ENCODE data around the gene ANKLE1.
"Not testable (repeated sequence)": the region's sequence is repeated elsewhere in the genome, so short reads cannot be mapped to it uniquely, and the experiment has no call there.

The ANKLE1 gene

GRCh38 chr19:17292301-17293074 lies 10.8 kb downstream of the ANKLE1 start:
- TF ChIP-seq, protein P1, sequence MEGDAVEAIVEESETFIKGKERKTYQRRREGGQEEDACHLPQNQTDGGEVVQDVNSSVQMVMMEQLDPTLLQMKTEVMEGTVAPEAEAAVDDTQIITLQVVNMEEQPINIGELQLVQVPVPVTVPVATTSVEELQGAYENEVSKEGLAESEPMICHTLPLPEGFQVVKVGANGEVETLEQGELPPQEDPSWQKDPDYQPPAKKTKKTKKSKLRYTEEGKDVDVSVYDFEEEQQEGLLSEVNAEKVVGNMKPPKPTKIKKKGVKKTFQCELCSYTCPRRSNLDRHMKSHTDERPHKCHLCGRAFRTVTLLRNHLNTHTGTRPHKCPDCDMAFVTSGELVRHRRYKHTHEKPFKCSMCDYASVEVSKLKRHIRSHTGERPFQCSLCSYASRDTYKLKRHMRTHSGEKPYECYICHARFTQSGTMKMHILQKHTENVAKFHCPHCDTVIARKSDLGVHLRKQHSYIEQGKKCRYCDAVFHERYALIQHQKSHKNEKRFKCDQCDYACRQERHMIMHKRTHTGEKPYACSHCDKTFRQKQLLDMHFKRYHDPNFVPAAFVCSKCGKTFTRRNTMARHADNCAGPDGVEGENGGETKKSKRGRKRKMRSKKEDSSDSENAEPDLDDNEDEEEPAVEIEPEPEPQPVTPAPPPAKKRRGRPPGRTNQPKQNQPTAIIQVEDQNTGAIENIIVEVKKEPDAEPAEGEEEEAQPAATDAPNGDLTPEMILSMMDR (IDR thresholded peaks at IDR 0.05; ENCODE audit: borderline replicate concordance, control extremely low read depth, extremely low read depth, insufficient read depth, missing control alignments), result peak; percentile 85
- in situ Hi-C loops (cut with MboI; ENCODE audit: low sequenced_read_pairs, unreplicated experiment), result loop anchor here (10.0 kb wide), 1 partner anchor 92 kb away; no protein-coding TSS in a partner anchor
- DNase-seq (ENCODE audit: low spot score), result peak; percentile 98

GRCh38 chr19:17293605-17294004 lies 11.9 kb downstream of the ANKLE1 start:
- in situ Hi-C loops (cut with MboI; ENCODE audit: low sequenced_read_pairs, unreplicated experiment), result loop anchor here (10.0 kb wide), 1 partner anchor 91 kb away; no protein-coding TSS in a partner anchor
- no peak for DNase-seq (ENCODE audit: low spot score)
- TF ChIP-seq, protein P1 (IDR thresholded peaks at IDR 0.05; ENCODE audit: borderline replicate concordance, control extremely low read depth, extremely low read depth, insufficient read depth, missing control alignments), result no peak

DNA sequence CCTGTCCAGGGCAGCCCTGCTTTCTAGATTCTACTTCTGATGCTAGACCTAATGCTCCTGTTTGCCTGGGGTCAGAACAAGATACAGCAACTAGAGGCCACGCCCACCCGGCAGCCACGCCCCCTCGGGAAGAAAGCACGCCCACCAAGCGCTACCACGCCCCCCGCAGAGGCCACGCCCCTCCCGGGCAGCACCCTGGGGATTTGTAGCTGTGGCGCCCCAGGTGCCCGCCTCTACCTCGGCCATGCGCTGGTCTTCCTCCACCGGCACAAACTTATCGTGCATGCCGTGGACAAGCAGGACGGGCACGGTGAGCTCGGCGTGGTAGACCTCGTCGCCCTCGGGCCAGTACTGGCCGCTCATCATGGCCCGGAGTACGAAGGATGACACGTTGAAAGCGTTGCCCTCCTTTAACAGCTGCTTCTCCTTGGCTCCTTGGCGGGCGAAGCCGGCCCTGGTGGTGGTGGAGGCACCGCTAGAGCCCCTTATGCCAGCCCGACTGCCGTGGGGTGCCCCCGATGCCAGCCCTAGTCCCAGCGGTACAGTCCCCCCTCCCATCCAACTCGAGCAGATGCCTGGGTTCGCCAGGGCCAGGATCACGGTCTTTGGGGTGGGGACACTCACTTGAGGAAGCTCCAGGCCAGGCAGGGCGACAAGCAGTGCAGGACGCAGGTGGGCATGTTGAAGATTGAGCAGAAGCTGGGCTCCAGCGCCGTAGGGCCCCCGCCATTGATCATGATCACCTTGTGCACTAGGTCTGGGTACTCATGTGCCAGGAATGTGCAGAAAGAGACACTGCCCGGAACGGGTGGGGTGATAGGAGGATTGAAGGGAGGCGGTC lies 12.6 kb downstream of the ANKLE1 start:
- in situ Hi-C loops (cut with MboI; ENCODE audit: low sequenced_read_pairs, unreplicated experiment), result loop anchor here (10.0 kb wide), 1 partner anchor 91 kb away; no protein-coding TSS in a partner anchor
- TF ChIP-seq, protein P1 (IDR thresholded peaks at IDR 0.05; ENCODE audit: borderline replicate concordance, control extremely low read depth, extremely low read depth, insufficient read depth, missing control alignments), result no peak
- peak; percentile 77 for DNase-seq (ENCODE audit: low spot score)

DNA sequence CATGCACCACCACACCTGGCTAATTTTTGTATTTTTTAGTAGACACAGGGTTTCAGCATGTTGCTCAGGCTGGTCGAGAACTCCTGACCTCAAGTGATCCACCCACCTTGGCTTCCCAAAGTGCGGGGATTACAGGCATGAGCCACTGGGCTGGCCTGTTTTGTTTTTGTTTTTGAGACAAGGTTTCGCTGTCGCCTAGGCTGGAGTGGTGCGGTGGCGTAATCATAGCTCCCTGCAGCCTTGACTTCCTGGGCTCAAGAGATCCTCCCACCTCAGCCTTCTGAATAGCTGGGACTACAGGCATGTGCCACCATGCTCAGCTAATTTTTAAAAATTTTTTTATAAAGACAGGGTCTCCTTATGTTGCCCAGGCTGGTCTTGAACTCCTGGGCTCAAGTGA lies 13.8 kb downstream of the ANKLE1 start:
- not testable (repeated sequence) for DNase-seq (ENCODE audit: low spot score)
- in situ Hi-C loops (cut with MboI; ENCODE audit: low sequenced_read_pairs, unreplicated experiment), result loop anchor here (10.0 kb wide), 1 partner anchor 89 kb away; no protein-coding TSS in a partner anchor

DNA sequence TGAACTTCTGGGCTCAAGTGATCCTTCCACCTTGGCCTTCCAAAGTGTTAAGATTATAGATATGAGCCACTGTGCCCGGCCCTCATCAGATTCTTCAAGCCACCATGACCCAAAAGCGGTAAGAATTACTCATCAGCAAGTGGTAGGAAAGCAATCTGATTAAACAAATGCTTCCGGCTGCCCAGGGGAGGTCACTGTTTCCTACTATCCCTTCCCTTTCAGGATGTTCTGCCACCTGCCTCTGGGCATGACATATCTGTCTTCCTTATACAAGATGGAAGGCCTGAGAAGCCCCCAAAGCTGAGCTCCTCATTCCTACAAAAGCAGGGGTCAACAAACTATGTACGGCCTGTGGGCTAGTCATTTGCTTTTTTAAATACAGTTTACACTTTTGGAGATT lies 14.6 kb downstream of the ANKLE1 start:
- DNase-seq (ENCODE audit: low spot score), result no peak
- in situ Hi-C loops (cut with MboI; ENCODE audit: low sequenced_read_pairs, unreplicated experiment), result loop anchor here (10.0 kb wide), 1 partner anchor 89 kb away; no protein-coding TSS in a partner anchor
- TF ChIP-seq, protein P1 (IDR thresholded peaks at IDR 0.05; ENCODE audit: borderline replicate concordance, control extremely low read depth, extremely low read depth, insufficient read depth, missing control alignments), result no peak

- no peak for DNase-seq (ENCODE audit: low spot score)
Observed at GRCh38 chr19:17296976-17297375, 15.3 kb downstream of the ANKLE1 start.

More at GRCh38 chr19:17296976-17297375, 15.3 kb downstream of the ANKLE1 start:
- TF ChIP-seq, protein P1 (IDR thresholded peaks at IDR 0.05; ENCODE audit: borderline replicate concordance, control extremely low read depth, extremely low read depth, insufficient read depth, missing control alignments), result no peak
- in situ Hi-C loops (cut with MboI; ENCODE audit: low sequenced_read_pairs, unreplicated experiment), result loop anchor here (10.0 kb wide), 1 partner anchor 88 kb away; no protein-coding TSS in a partner anchor
